ENCODE data around the gene AATK. TPM values are rescaled to one million over a fixed set of nuclear protein-coding genes. Genes with fewer than 3 reads are reported as not detected.
A peak's percentile ranks its signal among the peaks of the same experiment; 100 is the strongest.

Gene AATK
- total and polyA plus RNA-seq, 10 donors: 2.5 to 69.5 (median 20.1) TPM

- peaks cover 4 to 30% (median 15%) of the 10 kb centered on the region in 6 donors for H3K4me1 ChIP-seq
- DNase-seq: no peak
- H3K4me3 ChIP-seq: no peak overlapping the region
- H3K9me3 ChIP-seq: no peaks in the 10 kb centered on the region
- H3K27ac ChIP-seq: no peak overlapping the region
- intact Hi-C loops (cut with DNase I; ENCODE audit: low total_unique reads): no loop called here
- 95 to 100% (median 97%) methylated on average over 4 of the region's 4 CpGs for WGBS, 5 donors
- no peaks in the 10 kb centered on the region for H3K36me3 ChIP-seq
- TF ChIP-seq POLR2A (IDR thresholded peaks at IDR 0.05) (no peak), POLR2AphosphoS5 (IDR thresholded peaks at IDR 0.05) (no peak)
- TF ChIP-seq, protein P1, sequence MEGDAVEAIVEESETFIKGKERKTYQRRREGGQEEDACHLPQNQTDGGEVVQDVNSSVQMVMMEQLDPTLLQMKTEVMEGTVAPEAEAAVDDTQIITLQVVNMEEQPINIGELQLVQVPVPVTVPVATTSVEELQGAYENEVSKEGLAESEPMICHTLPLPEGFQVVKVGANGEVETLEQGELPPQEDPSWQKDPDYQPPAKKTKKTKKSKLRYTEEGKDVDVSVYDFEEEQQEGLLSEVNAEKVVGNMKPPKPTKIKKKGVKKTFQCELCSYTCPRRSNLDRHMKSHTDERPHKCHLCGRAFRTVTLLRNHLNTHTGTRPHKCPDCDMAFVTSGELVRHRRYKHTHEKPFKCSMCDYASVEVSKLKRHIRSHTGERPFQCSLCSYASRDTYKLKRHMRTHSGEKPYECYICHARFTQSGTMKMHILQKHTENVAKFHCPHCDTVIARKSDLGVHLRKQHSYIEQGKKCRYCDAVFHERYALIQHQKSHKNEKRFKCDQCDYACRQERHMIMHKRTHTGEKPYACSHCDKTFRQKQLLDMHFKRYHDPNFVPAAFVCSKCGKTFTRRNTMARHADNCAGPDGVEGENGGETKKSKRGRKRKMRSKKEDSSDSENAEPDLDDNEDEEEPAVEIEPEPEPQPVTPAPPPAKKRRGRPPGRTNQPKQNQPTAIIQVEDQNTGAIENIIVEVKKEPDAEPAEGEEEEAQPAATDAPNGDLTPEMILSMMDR (IDR thresholded peaks at IDR 0.05 in 8 of 11, conservative IDR thresholded peaks at IDR 0.05 in 3 of 11): no peak
- peaks cover 0 to 53% (median 23%) of the 10 kb centered on the region in 7 donors for H3K27me3 ChIP-seq (replicated peaks in 1 of 7)
These were observed 1.1 kb upstream of the AATK start for GRCh38 chr17:81167194-81167524.

- no peak within 1 kb of the TSS for H3K27ac ChIP-seq
- H3K9me3 ChIP-seq: no peaks in the 10 kb centered on the region
- DNase-seq: peak; percentile 72
- H3K4me3 ChIP-seq: peak within 1 kb of the TSS in 7 of 8 donors; percentile 11 to 62 (median 24)
- H3K27me3 ChIP-seq (replicated peaks in 1 of 7): peaks cover 0 to 70% (median 23%) of the 10 kb centered on the region in 7 donors
- WGBS, 5 donors: 34 to 92% (median 37%) methylated on average over 8 to 46 of the region's 46 CpGs
- no peak for TF ChIP-seq POLR2A (IDR thresholded peaks at IDR 0.05)
- no peak for TF ChIP-seq POLR2AphosphoS5 (IDR thresholded peaks at IDR 0.05)
- TF ChIP-seq, protein P1 (IDR thresholded peaks at IDR 0.05 in 8 of 11, conservative IDR thresholded peaks at IDR 0.05 in 3 of 11): no peak
- no peaks in the 10 kb centered on the region for H3K36me3 ChIP-seq
- H3K4me1 ChIP-seq: peaks cover 9 to 39% (median 23%) of the 10 kb centered on the region in 6 donors
- intact Hi-C loops (cut with DNase I; ENCODE audit: low total_unique reads): no loop called here
These were observed 582 bp downstream of the AATK start, which contains the start of gene PVALEF for GRCh38 chr17:81165246-81166032. PVALEF (plus strand) TSS chr17:81165507; CDS start chr17:81181227, 15,720 bp downstream.

DNA sequence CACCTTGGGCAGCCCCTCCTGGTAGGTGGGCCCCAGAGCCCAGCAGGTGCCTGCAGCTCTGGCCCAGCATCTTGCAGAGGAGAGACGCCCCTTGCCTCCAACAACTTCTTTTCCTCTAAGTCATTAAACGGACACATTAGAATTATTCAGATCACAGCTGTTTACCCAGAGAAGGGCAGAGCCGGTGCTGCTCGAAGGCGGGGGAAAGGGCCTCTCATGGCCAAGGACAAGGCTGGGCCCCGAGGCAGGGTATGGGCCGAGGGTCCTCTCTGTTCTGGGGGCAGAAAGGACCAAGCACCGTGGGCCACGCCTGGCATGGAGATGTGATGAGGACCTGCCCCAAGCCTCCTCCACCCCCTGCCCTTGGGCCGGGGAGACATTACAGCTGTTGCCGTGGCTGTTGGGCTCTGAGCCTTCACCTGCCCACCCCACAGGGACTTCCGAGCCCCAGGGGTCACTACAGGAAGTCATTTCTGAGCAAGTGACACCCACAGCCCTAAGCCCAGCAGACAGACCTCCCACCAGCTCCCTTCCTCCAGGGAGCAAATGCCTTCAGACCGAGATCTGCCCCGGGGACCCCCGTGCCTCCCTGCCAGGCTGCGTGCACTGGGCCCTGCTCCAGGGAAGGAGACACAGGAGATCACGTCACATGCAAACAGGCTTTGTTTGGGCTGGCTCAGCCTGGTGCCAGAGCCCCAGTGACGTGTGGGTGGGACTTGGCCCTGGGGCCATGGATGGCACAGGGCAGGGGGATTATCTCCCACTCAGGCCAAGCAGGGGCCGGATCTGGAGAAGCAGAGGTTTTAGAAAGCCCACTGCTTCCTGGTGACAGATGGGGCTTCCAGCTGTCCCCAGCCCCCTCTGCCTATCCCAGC is 1.4 kb downstream of the AATK start:
- Histone ChIP-seq H3K9me3 (no peaks in the 10 kb centered on the region), H3K4me3 (peak overlapping the region in 1 of 8 donors; percentile 62), H3K36me3 (no peaks in the 10 kb centered on the region), H3K4me1 (peaks cover 11 to 46% (median 32%) of the 10 kb centered on the region in 6 donors), H3K27ac (no peak overlapping the region), H3K27me3 (replicated peaks in 1 of 7) (peaks cover 0 to 79% (median 28%) of the 10 kb centered on the region in 7 donors)
- TF ChIP-seq, protein P1 (IDR thresholded peaks at IDR 0.05 in 8 of 11, conservative IDR thresholded peaks at IDR 0.05 in 3 of 11): no peak
- TF ChIP-seq POLR2A (IDR thresholded peaks at IDR 0.05) (no peak), POLR2AphosphoS5 (IDR thresholded peaks at IDR 0.05) (no peak)
- 48 to 78% (median 69%) methylated on average over 7 to 19 of the region's 19 CpGs for WGBS, 5 donors
- no peak for DNase-seq
- intact Hi-C loops (cut with DNase I; ENCODE audit: low total_unique reads): no loop called here
